ENCODE results near the gene ITGA3. TPM values are rescaled to one million over a fixed set of nuclear protein-coding genes. Genes with fewer than 3 reads are reported as not detected.

ITGA3 gene
- total RNA-seq, 2 donors from 2014 or later: 31.0 to 36.3 TPM

DNA sequence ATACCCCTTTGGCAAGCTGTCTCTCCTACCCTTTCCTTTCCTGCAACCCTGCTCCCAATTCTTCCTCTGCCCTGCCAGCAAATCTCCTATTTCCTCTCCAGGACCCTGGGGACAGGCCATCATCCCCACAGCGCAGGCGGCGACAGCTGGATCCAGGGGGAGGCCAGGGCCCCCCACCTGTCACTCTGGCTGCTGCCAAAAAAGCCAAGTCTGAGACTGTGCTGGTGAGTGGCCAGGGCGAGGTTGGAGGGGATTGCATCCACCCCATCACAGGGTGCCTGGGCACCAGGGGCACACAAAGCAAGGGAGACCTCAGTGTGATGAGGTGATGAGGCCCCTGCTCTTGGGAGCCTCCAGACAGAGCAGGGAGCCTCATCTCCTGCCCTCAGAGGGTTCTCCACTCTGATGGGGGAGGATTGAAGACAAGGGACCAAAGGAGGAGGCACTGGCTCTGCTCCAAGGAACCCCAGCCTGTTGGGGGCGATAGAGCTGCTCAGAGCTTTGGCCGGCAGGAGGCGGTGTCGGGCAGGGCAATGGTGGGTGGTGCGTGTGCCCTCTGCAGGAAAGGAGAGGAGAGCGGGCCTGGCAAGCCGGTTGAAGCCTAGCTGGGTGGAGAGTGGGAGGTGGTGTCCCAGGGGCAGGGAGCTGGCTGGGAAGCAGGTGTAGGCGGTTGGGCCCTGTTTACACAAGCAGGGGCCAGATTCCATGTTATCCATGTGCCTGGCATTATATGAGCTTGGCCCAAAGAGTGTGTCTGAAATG is 23.6 kb downstream of the ITGA3 start:
- no peak for ATAC-seq
- Histone ChIP-seq H3K27me3 (no peaks in the 10 kb centered on the region), H3K9me3 (no peaks in the 10 kb centered on the region), H3K27ac (no peak overlapping the region), H3K4me3 (no peak overlapping the region), H3K36me3 (replicated peaks in 1 of 2; ENCODE audit: insufficient read depth in 1 of 2, low read depth in 2 of 2) (peaks cover 0 to 7% of the 10 kb centered on the region in 2 donors), H3K4me1 (no peaks in the 10 kb centered on the region)
- TF ChIP-seq POLR2A (IDR thresholded peaks at IDR 0.05): no peak
- TF ChIP-seq, protein P1, sequence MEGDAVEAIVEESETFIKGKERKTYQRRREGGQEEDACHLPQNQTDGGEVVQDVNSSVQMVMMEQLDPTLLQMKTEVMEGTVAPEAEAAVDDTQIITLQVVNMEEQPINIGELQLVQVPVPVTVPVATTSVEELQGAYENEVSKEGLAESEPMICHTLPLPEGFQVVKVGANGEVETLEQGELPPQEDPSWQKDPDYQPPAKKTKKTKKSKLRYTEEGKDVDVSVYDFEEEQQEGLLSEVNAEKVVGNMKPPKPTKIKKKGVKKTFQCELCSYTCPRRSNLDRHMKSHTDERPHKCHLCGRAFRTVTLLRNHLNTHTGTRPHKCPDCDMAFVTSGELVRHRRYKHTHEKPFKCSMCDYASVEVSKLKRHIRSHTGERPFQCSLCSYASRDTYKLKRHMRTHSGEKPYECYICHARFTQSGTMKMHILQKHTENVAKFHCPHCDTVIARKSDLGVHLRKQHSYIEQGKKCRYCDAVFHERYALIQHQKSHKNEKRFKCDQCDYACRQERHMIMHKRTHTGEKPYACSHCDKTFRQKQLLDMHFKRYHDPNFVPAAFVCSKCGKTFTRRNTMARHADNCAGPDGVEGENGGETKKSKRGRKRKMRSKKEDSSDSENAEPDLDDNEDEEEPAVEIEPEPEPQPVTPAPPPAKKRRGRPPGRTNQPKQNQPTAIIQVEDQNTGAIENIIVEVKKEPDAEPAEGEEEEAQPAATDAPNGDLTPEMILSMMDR (IDR thresholded peaks at IDR 0.05): peak in 4 of 7 experiments; percentile 45 to 66 (median 48)
- WGBS, 2 donors: 75 to 79% methylated on average over 10 to 12 of the region's 12 CpGs
- intact Hi-C loops (cut with DNase I): no loop called here
- peak in 2 of 4 donors; percentile 45 to 58 for DNase-seq

DNA sequence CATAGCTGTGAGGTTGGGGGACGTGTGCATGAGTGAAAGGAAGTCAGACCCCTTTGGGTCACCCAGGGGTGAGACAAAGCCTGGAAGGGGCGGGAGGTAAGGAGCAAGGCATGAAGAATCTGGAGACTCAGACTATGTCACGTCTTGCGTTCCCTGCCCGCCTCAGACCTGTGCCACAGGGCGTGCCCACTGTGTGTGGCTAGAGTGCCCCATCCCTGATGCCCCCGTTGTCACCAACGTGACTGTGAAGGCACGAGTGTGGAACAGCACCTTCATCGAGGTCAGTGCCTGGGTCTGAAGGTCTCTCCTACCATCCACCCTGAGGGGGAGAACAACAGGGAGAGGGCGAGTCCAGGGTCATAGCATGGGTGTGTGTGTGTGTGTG is 24.2 kb downstream of the ITGA3 start:
- ATAC-seq: no peak
- H3K9me3 ChIP-seq: no peaks in the 10 kb centered on the region
- DNase-seq: no peak
- no peak for TF ChIP-seq POLR2A (IDR thresholded peaks at IDR 0.05)
- TF ChIP-seq, protein P1 (IDR thresholded peaks at IDR 0.05): no peak
- no peak overlapping the region for H3K4me3 ChIP-seq
- WGBS, 2 donors: 87 to 94% methylated on average over 4 to 11 of the region's 11 CpGs
- peaks cover 0 to 7% of the 10 kb centered on the region in 2 donors for H3K36me3 ChIP-seq (replicated peaks in 1 of 2; ENCODE audit: insufficient read depth in 1 of 2, low read depth in 2 of 2)
- H3K27ac ChIP-seq: no peak overlapping the region
- intact Hi-C loops (cut with DNase I): no loop called here
- no peaks in the 10 kb centered on the region for H3K27me3 ChIP-seq
- H3K4me1 ChIP-seq: no peaks in the 10 kb centered on the region

DNA sequence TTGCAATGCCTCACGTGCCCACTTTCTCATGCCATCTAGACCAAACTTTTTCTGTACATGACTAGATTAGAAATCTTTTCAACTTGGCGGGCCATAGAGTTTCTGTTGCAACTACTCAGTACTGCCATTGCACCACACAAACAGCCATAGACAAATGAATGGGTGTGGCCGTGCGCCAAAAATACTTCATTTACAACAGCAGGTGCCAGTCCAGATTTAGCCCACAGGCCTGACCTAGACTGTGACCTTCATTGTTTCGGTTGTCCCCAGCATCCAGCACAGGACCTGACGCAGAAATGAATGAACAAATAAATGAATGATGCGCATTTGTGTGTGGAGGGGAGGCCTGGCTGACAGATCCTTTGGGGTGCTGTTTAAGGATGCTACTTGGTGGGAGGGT is 24.9 kb downstream of the ITGA3 start:
- Histone ChIP-seq H3K4me1 (no peaks in the 10 kb centered on the region), H3K27me3 (no peaks in the 10 kb centered on the region), H3K27ac (no peak overlapping the region), H3K9me3 (no peaks in the 10 kb centered on the region), H3K36me3 (replicated peaks in 1 of 2; ENCODE audit: insufficient read depth in 1 of 2, low read depth in 2 of 2) (peaks cover 0 to 7% of the 10 kb centered on the region in 2 donors), H3K4me3 (no peak overlapping the region)
- TF ChIP-seq, protein P1 (IDR thresholded peaks at IDR 0.05): no peak
- no peak for TF ChIP-seq POLR2A (IDR thresholded peaks at IDR 0.05)
- 78 to 86% methylated on average over 7 of the region's 7 CpGs for WGBS, 2 donors
- ATAC-seq (no peak), DNase-seq (no peak)
- intact Hi-C loops (cut with DNase I): no loop called here

DNA sequence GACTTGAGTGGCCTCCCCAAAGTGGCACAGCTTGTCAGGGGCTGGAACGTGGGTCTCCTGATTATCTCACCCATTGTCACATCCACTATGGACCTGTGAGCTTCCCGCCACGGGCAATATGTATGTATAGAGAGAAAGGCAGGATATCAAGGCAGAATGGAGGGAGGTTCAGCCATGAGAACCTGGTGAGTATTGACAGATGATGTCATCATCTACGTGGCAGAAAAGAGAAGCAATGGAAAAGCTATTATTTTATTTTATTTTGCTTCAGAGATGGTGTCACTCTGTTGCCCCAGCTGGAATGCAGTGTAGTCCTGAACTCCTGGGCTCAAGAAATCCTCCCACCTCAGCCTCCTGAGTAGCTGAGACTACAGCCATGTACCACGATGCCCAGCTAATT is 25.8 kb downstream of the ITGA3 start:
- ATAC-seq (no peak), DNase-seq (no peak)
- WGBS, 2 donors: 83 to 84% methylated on average over 5 of the region's 5 CpGs
- H3K4me3 ChIP-seq: no peak overlapping the region
- H3K36me3 ChIP-seq (replicated peaks in 1 of 2; ENCODE audit: insufficient read depth in 1 of 2, low read depth in 2 of 2): peaks cover 0 to 7% of the 10 kb centered on the region in 2 donors
- no peaks in the 10 kb centered on the region for H3K27me3 ChIP-seq
- intact Hi-C loops (cut with DNase I): no loop called here
- no peak overlapping the region for H3K27ac ChIP-seq
- TF ChIP-seq POLR2A (IDR thresholded peaks at IDR 0.05): no peak
- TF ChIP-seq, protein P1 (IDR thresholded peaks at IDR 0.05): no peak
- H3K4me1 ChIP-seq: no peaks in the 10 kb centered on the region
- H3K9me3 ChIP-seq: no peaks in the 10 kb centered on the region
